HepG2 (cell line): Measurements from ENCODE around the gene EDNRB.

ENCODE experiments used
- CTCF ChIP-seq: sonication (generic); formaldehyde crosslinking; IDR thresholded peaks from 2 replicates; pipeline ENCODE4 v1.5.0; 2020; ENCODE audit warnings: mild to moderate bottlenecking, missing genetic modification reagents, moderate library complexity
- HDAC6 ChIP-seq: fragments of 200-600 bp; sonication (generic); IDR thresholded peaks from 2 replicates; pipeline ENCODE4 v1.7.0; 2017; ENCODE audit warnings: mild to moderate bottlenecking, antibody characterized with exemption, low read length, low read depth
- POLR2A ChIP-seq, 2 experiments: IDR thresholded peaks; 2 replicates each; pipeline ENCODE4 v1.6.1; 2011; ENCODE audit warnings: low read depth in 2 of 2, low read length in 2 of 2, mild to moderate bottlenecking in 1 of 2, moderate library complexity in 1 of 2; ENCODE audit not compliant: insufficient read depth in 1 of 2
- ZBTB2 ChIP-seq: sonication (generic); formaldehyde crosslinking; IDR thresholded peaks from 2 replicates; pipeline ENCODE4 v1.8.0; 2022; ENCODE audit warnings: low read depth, missing genetic modification reagents
- ZNF614 ChIP-seq: IDR thresholded peaks from 2 replicates; pipeline ENCODE4 v1.6.1; 2018; ENCODE audit warnings: missing biosample characterization, missing genetic modification reagents, inconsistent platforms, borderline replicate concordance
- ZSCAN9 ChIP-seq: IDR thresholded peaks from 2 replicates; pipeline ENCODE4 v1.6.1; 2016; ENCODE audit warnings: borderline replicate concordance
- TF ChIP-seq, protein P1 (sequence below): sonication (generic); IDR thresholded peaks from 2 replicates; pipeline ENCODE4 v1.6.1; 2016; ENCODE audit warnings: low read depth, borderline replicate concordance

DNA sequence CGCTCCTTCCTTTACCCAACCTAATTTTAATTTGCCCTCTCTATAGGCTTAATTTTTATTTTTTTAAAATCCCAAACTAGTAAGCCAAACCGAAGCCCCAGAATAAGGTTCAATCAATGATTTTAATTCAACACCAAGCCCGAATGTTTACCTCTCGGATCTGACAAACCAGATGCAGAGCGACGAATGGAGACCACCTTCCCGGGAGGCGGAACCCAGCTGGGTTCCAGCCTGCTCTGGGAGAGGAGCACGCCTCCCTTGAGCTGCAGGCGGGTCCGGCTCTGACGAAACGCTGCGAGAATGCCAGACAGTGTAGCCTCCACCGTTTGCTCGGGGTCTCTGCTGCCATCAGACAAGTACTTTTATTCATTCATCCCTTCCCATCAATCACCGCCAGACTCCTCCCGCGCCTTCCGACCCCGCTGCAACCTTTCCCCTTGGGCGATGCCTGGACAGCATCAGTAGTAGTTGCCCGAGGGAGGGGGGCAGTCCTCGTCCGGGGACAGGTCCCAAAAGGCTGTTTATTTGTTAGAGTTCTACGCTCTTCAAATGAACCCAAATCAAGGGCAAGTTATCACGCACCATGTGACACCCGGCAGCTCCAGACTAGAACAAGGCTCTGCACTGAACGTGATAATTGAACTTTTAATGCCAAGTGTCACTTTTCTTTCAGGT is 752 bp upstream of the EDNRB start:
- TF ChIP-seq, protein P1, sequence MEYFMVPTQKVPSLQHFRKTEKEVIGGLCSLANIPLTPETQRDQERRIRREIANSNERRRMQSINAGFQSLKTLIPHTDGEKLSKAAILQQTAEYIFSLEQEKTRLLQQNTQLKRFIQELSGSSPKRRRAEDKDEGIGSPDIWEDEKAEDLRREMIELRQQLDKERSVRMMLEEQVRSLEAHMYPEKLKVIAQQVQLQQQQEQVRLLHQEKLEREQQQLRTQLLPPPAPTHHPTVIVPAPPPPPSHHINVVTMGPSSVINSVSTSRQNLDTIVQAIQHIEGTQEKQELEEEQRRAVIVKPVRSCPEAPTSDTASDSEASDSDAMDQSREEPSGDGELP = no peak
- no peak for TF ChIP-seq ZBTB2 (CRISPR knock-in tag)
- TF ChIP-seq ZNF614 (CRISPR knock-in tag) = no peak
- no peak for TF ChIP-seq POLR2A (IDR thresholded peaks at IDR 0.05; ENCODE audit: insufficient read depth in 1 of 2, low read depth in 2 of 2, low read length in 2 of 2)
- no peak for TF ChIP-seq CTCF (CRISPR knock-in tag)
- TF ChIP-seq ZSCAN9 (CRISPR knock-in tag) = no peak
- no peak for TF ChIP-seq HDAC6
